WTC11 (cell line): ENCODE measurements around the gene CDK5. TPM values are rescaled to one million over a fixed set of nuclear protein-coding genes. Genes with fewer than 3 reads are reported as not detected.

ENCODE experiments used
- ATAC-seq: fragments of 200-7000 bp; cut with Tn5 transposase; 2 replicates; pipeline ENCODE4 v1.10.0; 2021; ENCODE audit warnings: mild to moderate bottlenecking, moderate library complexity
- CTCF ChIA-PET: fragments of 300-600 bp; sonication (Branson Sonifier 250); formaldehyde crosslinking; loops from one replicate; lab custom pipeline; 2021; ENCODE audit warnings: antibody characterized with exemption; lab: Charles Lee
- POLR2A ChIA-PET: fragments of 350-600 bp; sonication (Branson Sonifier 250); formaldehyde crosslinking; loops from one replicate; lab custom pipeline; 2021; ENCODE audit warnings: antibody characterized with exemption; lab: Charles Lee
- DNase-seq: peaks from one replicate; pipeline ENCODE4 v3.0.0; 2021; ENCODE audit warnings: low spot score
- H3K27ac Mint-ChIP-seq: 2 replicates; pipeline ENCODE4 v1.8.0; 2021; ENCODE audit warnings: mixed read lengths
- H3K27me3 Mint-ChIP-seq: 2 replicates; pipeline ENCODE4 v1.8.0; 2021; ENCODE audit warnings: low read depth, mild to moderate bottlenecking, moderate library complexity, mixed read lengths
- H3K36me3 Mint-ChIP-seq: 2 replicates; pipeline ENCODE4 v1.8.0; 2021; ENCODE audit warnings: mixed read lengths
- H3K4me1 Mint-ChIP-seq: 2 replicates; pipeline ENCODE4 v1.8.0; 2022; ENCODE audit warnings: mixed read lengths
- H3K4me3 Mint-ChIP-seq: 2 replicates; pipeline ENCODE4 v1.8.0; 2021; ENCODE audit warnings: mild to moderate bottlenecking, moderate library complexity, mixed read lengths
- H3K9me3 Mint-ChIP-seq: 2 replicates; pipeline ENCODE4 v1.8.0; 2021; ENCODE audit warnings: mixed read lengths
- CREB1 ChIP-seq: sonication (generic); formaldehyde crosslinking; IDR thresholded peaks from 2 replicates; pipeline ENCODE4 v1.8.0; 2023; ENCODE audit warnings: mild to moderate bottlenecking, missing genetic modification reagents
- ELF4 ChIP-seq: sonication (generic); formaldehyde crosslinking; IDR thresholded peaks from 2 replicates; pipeline ENCODE4 v1.8.1; 2022; ENCODE audit warnings: low read depth, mild to moderate bottlenecking, moderate library complexity, missing genetic modification reagents
- ERG ChIP-seq: fragments of 250-450 bp; sonication (Bioruptor Pico); IDR thresholded peaks from 2 replicates; pipeline ENCODE4 v1.8.0; 2021; ENCODE audit warnings: mild to moderate bottlenecking
- FOXP4 ChIP-seq: sonication (generic); formaldehyde crosslinking; IDR thresholded peaks from 2 replicates; pipeline ENCODE4 v1.8.0; 2022; ENCODE audit warnings: mild to moderate bottlenecking, missing genetic modification reagents
- GTF2I ChIP-seq: fragments of 250-450 bp; sonication (Bioruptor Pico); conservative IDR thresholded peaks from 2 replicates; pipeline ENCODE4 v1.4.0; 2021; ENCODE audit warnings: mild to moderate bottlenecking
- IRF2 ChIP-seq: sonication (generic); formaldehyde crosslinking; IDR thresholded peaks from 2 replicates; pipeline ENCODE4 v1.8.0; 2022; ENCODE audit warnings: low read depth, missing genetic modification reagents, borderline replicate concordance
- MYBL2 ChIP-seq: sonication (generic); formaldehyde crosslinking; IDR thresholded peaks from 2 replicates; pipeline ENCODE4 v1.8.1; 2023; ENCODE audit warnings: mild to moderate bottlenecking, moderate library complexity, missing genetic modification reagents
- NR1H2 ChIP-seq: sonication (generic); formaldehyde crosslinking; IDR thresholded peaks from 2 replicates; pipeline ENCODE4 v1.9.0; 2021; ENCODE audit warnings: mild to moderate bottlenecking, moderate library complexity, missing genetic modification reagents
- NR3C1 ChIP-seq: sonication (generic); formaldehyde crosslinking; conservative IDR thresholded peaks from 2 replicates; pipeline ENCODE4 v1.8.1; 2023; ENCODE audit warnings: low read depth, mild to moderate bottlenecking, missing genetic modification reagents
- PRRX2 ChIP-seq: fragments of 250-450 bp; sonication (Bioruptor Pico); IDR thresholded peaks from 2 replicates; pipeline ENCODE4 v1.8.0; 2021; ENCODE audit warnings: mild to moderate bottlenecking
- RELA ChIP-seq: sonication (generic); formaldehyde crosslinking; IDR thresholded peaks from 2 replicates; pipeline ENCODE4 v1.8.1; 2022; ENCODE audit warnings: missing genetic modification reagents, mild to moderate bottlenecking, borderline replicate concordance
- SOX15 ChIP-seq: fragments of 250-450 bp; sonication (Bioruptor Pico); IDR thresholded peaks from 2 replicates; pipeline ENCODE4 v1.9.0; 2021; ENCODE audit warnings: mild to moderate bottlenecking
- SP1 ChIP-seq: sonication (generic); formaldehyde crosslinking; conservative IDR thresholded peaks from 2 replicates; pipeline ENCODE4 v1.8.1; 2022; ENCODE audit warnings: missing genetic modification reagents
- TEAD1 ChIP-seq: sonication (generic); formaldehyde crosslinking; IDR thresholded peaks from 2 replicates; pipeline ENCODE4 v1.8.0; 2022; ENCODE audit warnings: mild to moderate bottlenecking, missing genetic modification reagents
- ZBTB21 ChIP-seq: sonication (generic); formaldehyde crosslinking; IDR thresholded peaks from 2 replicates; pipeline ENCODE4 v1.8.1; 2023; ENCODE audit warnings: mild to moderate bottlenecking, missing genetic modification reagents, borderline replicate concordance
- ZNF423 ChIP-seq: fragments of 250-450 bp; sonication (Bioruptor Pico); IDR thresholded peaks from 2 replicates; pipeline ENCODE4 v2.1.2; 2022; ENCODE audit warnings: mild to moderate bottlenecking, moderate library complexity
- ZNF671 ChIP-seq: fragments of 250-450 bp; sonication (Bioruptor Pico); IDR thresholded peaks from 2 replicates; pipeline ENCODE4 v1.8.0; 2021; ENCODE audit warnings: mild to moderate bottlenecking
- total RNA-seq: library from RNA; stranded (reverse); gene quantifications from 3 replicates; pipeline ENCODE4 v1.2.3, GENCODE V29; 2021
- TF ChIP-seq, protein P1 (sequence below): sonication (generic); formaldehyde crosslinking; IDR thresholded peaks from 2 replicates; pipeline ENCODE4 v1.8.1; 2023; ENCODE audit warnings: mild to moderate bottlenecking, missing genetic modification reagents
- TF ChIP-seq, protein P2 (sequence below): sonication (generic); formaldehyde crosslinking; IDR thresholded peaks from 2 replicates; pipeline ENCODE4 v1.8.0; 2022; ENCODE audit warnings: mild to moderate bottlenecking, missing genetic modification reagents

CDK5 gene
- total RNA-seq, 1 experiment from 2014 or later, result 27.8 TPM

DNA sequence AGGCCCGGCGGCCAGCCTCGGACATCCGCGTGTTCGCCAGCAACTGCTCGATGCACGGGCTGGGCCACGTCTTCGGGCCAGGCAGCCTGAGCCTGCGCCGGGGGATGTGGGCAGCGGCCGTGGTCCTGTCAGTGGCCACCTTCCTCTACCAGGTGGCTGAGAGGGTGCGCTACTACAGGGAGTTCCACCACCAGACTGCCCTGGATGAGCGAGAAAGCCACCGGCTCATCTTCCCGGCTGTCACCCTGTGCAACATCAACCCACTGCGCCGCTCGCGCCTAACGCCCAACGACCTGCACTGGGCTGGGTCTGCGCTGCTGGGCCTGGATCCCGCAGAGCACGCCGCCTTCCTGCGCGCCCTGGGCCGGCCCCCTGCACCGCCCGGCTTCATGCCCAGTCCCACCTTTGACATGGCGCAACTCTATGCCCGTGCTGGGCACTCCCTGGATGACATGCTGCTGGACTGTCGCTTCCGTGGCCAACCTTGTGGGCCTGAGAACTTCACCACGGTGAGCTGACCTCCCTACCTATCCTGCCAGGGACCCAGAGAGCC, 8.7 kb downstream of the CDK5 start:
- ChIA-PET CTCF (interaction anchor here (0.9 to 4.2 kb wide), 5 partner anchors 16 to 75 kb away, joined by 3 to 34 read pairs (median 4); partner anchors contain the start of gene ABCB8), POLR2A (no interaction called here)
- Mint-ChIP-seq H3K4me3 (no peak overlapping the region), H3K36me3 (no peaks in the 10 kb centered on the region), H3K9me3 (no peaks in the 10 kb centered on the region), H3K27ac (no peak overlapping the region), H3K27me3 (peaks cover 34% of the 10 kb centered on the region), H3K4me1 (0 out of 2 replicates have a peak, but pooled peaks cover 2% of the 10 kb centered on the region)
- TF ChIP-seq NR1H2 (CRISPR knock-in tag), result no peak
- TF ChIP-seq, protein P1, sequence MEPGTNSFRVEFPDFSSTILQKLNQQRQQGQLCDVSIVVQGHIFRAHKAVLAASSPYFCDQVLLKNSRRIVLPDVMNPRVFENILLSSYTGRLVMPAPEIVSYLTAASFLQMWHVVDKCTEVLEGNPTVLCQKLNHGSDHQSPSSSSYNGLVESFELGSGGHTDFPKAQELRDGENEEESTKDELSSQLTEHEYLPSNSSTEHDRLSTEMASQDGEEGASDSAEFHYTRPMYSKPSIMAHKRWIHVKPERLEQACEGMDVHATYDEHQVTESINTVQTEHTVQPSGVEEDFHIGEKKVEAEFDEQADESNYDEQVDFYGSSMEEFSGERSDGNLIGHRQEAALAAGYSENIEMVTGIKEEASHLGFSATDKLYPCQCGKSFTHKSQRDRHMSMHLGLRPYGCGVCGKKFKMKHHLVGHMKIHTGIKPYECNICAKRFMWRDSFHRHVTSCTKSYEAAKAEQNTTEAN (CRISPR knock-in tag), result no peak
- DNase-seq (no peak), ATAC-seq (no peak)

DNA sequence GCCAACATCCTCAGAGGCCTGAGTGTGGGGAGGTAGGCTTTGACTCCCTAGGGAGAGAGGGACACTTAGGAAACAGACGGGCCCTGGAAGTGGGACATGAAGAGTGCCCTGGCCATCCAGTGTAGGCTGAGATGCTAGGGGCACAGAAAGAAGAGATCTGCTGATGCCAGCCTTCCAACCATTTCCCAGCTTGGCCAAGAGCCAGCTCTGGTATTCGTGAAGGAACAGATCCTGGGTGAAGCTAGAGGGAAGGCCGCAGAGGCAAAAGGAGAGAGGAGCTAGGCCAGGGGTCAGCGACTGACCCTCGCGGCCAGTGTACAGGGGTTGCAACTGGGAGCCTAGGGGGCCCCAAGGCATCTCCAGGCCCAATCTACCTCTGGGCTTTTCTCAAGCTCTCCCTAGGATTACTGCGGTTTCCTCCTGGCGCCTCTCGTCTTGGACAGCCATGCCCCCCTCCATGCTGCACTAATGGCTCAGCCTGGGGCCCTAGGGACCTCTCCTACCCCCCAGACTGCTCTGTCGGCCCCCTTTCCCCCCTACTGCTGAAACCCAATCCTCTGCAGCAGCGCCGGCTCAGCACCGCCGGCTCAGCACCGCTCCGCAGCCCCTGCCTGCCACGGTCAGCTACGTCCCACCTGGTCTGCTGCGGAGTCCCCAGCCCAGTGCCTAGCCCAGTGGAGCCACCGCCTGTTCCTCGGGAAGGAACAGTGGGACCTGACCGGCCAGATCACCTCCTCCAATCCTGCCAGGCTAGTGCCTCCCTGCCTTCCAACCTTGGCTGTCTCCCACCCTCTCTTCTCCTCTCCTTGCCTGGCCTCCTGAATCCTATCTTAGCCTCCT, 9.5 kb downstream of the CDK5 start, which contains the start of gene ASIC3:
TSS of gene ASIC3 (plus strand) at position 556 of the 840 bp plus-strand sequence. CDS start 355 bp downstream, outside the sequence.
- Mint-ChIP-seq H3K4me3 (no peak within 1 kb of the TSS), H3K27me3 (peaks cover 34% of the 10 kb centered on the region), H3K36me3 (no peaks in the 10 kb centered on the region), H3K27ac (no peak within 1 kb of the TSS), H3K9me3 (no peaks in the 10 kb centered on the region), H3K4me1 (0 out of 2 replicates have a peak, but pooled peaks cover 2% of the 10 kb centered on the region)
- no peak for DNase-seq
- CTCF ChIA-PET, result interaction anchor here (0.9 to 1.3 kb wide), 3 partner anchors 30 to 76 kb away, joined by 3 read pairs; no protein-coding TSS in a partner anchor
- TF ChIP-seq PRRX2 (no peak), CREB1 (no peak)
- ATAC-seq, result no peak
- POLR2A ChIA-PET, result no interaction called here

GRCh38 chr7:151046603-151047573, 10.8 kb downstream of the CDK5 start:
- H3K27ac Mint-ChIP-seq, result no peak overlapping the region
- ChIA-PET POLR2A (no interaction called here), CTCF (interaction anchor here (0.7 to 2.3 kb wide), 3 partner anchors 28 to 82 kb away, joined by 3 to 6 read pairs (median 3); no protein-coding TSS in a partner anchor)
- no peaks in the 10 kb centered on the region for H3K4me1 Mint-ChIP-seq
- no peaks in the 10 kb centered on the region for H3K9me3 Mint-ChIP-seq
- TF ChIP-seq ZBTB21 (CRISPR knock-in tag), result no peak
- TF ChIP-seq RELA, result no peak
- TF ChIP-seq SOX15 (CRISPR knock-in tag), result no peak
- TF ChIP-seq ELF4 (CRISPR knock-in tag), result no peak
- no peak for TF ChIP-seq FOXP4 (CRISPR knock-in tag)
- no peak for TF ChIP-seq ERG (CRISPR knock-in tag)
- no peak for TF ChIP-seq IRF2 (CRISPR knock-in tag)
- TF ChIP-seq GTF2I (CRISPR knock-in tag), result no peak
- TF ChIP-seq, protein P2, sequence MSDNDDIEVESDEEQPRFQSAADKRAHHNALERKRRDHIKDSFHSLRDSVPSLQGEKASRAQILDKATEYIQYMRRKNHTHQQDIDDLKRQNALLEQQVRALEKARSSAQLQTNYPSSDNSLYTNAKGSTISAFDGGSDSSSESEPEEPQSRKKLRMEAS (CRISPR knock-in tag), result no peak
- no peak for TF ChIP-seq ZNF423
- no peak for TF ChIP-seq ZNF671 (CRISPR knock-in tag)
- TF ChIP-seq NR3C1 (CRISPR knock-in tag), result no peak
- no peak for TF ChIP-seq MYBL2 (CRISPR knock-in tag)
- no peak for TF ChIP-seq TEAD1 (CRISPR knock-in tag)
- TF ChIP-seq SP1 (CRISPR knock-in tag), result no peak
- DNase-seq, result no peak
- no peak for ATAC-seq
- H3K36me3 Mint-ChIP-seq, result no peaks in the 10 kb centered on the region
- no peak overlapping the region for H3K4me3 Mint-ChIP-seq
- peaks cover 24% of the 10 kb centered on the region for H3K27me3 Mint-ChIP-seq
